Epithelial cell of proximal tubule (primary cell): ENCODE data around the gene FBN1. TPM values are rescaled to one million over a fixed set of nuclear protein-coding genes. Genes with fewer than 3 reads are reported as not detected.

Source experiments
- DNase-seq: peaks from one replicate; pipeline ENCODE4 v3.0.0-alpha.2; 2011; ENCODE audit warnings: low read depth
- H3K4me3 ChIP-seq: 2 replicates; pipeline ENCODE4 v1.5.1; 2011; ENCODE audit warnings: low read depth, mild to moderate bottlenecking, low read length
- total RNA-seq: library from RNA; depleted of rRNA; stranded (reverse); fragments of >200 nt; gene quantifications from 2 replicates; pipeline ENCODE4 v1.2.3, GENCODE V29; 2015
- TF ChIP-seq, protein P1 (sequence below): conservative IDR thresholded peaks from 2 replicates; pipeline ENCODE4 v1.5.1; 2012; ENCODE audit warnings: low read depth, mild to moderate bottlenecking, low read length

Gene FBN1
- total RNA-seq, 1 donor from 2014 or later, result 75.2 TPM

DNA sequence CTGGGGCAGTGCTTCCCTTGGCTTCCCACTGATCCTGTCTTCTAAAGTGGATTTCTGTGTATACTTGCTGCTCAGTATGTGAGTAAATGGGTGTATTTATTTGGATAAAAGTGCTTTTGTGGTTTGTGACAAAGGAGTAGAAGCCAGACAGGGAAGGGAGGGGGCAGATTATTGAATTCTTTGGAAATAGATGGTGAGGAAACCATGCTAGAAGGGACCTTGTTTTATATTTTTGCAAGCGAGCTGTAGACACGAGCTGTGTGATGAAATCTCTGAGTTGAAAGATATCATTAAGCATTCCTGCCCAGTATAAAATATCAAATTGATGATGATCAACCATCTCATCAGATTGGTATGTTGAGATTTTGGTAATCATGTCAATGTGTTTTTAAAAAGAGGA, 245.4 kb downstream of the FBN1 start:
- DNase-seq, result no peak
- H3K4me3 ChIP-seq, result no peak overlapping the region
- TF ChIP-seq, protein P1, sequence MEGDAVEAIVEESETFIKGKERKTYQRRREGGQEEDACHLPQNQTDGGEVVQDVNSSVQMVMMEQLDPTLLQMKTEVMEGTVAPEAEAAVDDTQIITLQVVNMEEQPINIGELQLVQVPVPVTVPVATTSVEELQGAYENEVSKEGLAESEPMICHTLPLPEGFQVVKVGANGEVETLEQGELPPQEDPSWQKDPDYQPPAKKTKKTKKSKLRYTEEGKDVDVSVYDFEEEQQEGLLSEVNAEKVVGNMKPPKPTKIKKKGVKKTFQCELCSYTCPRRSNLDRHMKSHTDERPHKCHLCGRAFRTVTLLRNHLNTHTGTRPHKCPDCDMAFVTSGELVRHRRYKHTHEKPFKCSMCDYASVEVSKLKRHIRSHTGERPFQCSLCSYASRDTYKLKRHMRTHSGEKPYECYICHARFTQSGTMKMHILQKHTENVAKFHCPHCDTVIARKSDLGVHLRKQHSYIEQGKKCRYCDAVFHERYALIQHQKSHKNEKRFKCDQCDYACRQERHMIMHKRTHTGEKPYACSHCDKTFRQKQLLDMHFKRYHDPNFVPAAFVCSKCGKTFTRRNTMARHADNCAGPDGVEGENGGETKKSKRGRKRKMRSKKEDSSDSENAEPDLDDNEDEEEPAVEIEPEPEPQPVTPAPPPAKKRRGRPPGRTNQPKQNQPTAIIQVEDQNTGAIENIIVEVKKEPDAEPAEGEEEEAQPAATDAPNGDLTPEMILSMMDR, result no peak

DNA sequence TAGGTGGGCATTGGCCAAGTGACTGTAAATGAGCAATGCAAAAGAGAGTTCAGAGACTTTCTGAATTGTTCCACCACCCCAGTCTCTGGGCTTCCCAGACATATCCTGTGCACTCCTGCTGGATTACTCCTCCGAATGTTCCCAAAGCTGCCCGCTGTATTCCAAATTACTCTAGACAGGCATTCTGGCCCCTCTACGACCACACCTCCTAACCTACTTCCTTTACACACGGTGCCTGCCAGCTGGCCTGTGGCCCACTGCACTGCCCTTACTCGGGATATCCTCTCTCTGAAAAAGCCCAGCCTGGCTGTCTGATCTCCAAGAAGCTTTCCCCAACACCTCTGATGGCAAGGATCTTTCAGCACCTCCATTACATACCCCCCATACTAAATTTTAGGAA, 247.7 kb downstream of the FBN1 start:
- no peak for DNase-seq
- TF ChIP-seq, protein P1, result no peak
- H3K4me3 ChIP-seq, result no peak overlapping the region

DNA sequence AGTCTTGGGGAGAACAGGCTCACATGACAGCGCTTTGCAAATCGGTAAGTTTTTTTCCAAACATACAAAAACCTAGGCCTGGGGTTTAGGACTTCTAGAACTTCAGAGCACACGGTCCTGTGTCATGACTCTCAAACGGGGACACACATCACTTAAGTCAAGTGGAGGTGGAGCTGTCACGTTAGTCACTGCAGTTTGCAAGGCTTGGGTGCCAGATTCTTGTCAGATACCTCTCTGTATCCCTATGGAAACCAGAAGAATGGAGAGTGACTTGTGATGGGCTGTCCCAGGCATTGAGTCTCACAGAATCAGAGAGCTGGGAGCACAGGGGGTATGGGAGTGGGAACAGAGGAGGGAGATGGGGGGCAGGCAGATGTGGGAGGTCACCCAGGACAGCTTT, 249.5 kb downstream of the FBN1 start:
- no peak for DNase-seq
- TF ChIP-seq, protein P1, result no peak
- no peak overlapping the region for H3K4me3 ChIP-seq

DNA sequence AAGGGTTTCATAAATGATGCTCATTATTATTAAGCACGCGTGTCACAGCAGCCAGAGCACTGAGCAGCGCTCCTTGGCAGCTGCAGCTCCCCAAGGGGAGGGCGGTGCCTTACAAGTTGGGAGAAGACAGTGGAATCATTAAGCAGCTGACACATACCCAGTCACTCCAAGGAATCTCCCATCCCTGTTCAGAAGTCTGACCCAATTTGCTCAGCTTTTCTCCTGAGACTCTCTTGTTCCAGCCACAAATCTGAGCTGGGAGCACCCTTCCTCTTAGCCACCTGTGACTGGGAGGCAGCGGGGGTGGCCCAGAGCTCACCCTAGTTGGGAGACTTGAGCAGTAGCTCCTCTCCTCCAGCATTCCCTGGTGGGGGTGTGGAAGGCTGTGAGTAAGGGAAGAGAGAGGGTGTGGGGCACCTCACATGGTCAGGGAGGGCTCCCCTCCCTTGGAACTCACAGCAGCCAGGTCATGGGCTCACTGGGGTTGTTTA, 249.9 kb downstream of the FBN1 start:
- no peak for DNase-seq
- H3K4me3 ChIP-seq, result no peak overlapping the region
- TF ChIP-seq, protein P1, result no peak

DNA sequence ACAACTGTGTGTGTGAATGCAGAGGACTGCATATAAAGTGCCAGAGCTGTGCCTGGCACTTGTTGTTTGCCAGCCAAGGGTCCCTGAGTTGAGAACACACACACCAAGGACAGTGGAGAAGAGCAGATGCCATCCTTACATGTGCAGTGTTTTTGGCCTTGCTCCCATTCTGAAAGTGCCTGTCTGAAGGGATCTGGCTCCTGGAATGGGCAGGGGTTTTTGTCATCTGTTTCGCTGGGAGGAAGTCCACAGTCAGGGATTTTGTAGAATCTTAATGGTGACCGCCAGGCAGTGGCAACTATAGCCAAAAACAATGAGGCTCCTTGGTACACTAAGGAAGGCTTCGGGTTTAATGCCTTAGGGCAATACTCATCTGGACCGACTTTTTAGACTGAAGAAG, 250.5 kb downstream of the FBN1 start:
- H3K4me3 ChIP-seq, result no peak overlapping the region
- TF ChIP-seq, protein P1, result no peak
- DNase-seq, result no peak

DNA sequence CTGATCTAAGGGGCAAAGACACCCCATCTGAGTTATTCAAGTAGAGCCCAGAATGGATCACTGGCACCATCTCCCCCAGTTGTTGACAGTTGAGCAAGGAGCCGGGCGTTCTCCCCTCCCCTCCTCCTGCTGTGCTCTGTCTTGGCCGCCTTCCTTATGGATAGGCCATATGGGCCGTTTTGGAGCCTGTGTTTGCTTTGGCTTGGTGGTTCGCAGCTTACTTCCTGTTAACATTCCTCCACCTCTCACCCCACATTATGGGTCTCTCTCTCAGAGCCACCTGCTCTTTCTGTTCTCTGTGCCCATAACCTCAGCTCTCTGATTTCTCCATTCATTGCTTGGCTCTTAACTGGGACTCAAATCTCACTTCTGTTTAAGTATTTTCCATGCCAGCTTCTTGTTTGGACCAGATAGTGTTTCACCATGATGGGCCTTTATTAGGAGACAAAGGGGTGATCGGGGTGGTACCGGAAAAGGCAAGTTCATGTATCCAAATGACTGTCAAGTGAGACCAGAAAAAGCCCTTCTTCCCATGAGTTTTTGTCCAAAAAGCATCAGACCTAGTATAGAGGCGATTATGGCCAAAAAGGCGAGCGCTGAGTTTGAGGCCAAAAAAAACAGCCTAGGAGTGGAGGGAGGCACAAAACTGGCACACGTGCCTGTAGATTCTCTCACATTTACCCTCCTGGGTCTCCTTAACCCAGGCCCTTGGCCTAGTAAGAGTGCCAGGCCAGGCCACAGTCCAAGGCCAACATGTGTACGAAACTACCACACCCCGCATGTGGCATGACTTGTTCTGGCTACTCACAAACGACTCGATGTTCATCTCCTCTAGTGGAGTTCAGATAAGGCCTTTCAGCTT, 251.6 kb downstream of the FBN1 start:
- TF ChIP-seq, protein P1, result no peak
- DNase-seq, result no peak

DNA sequence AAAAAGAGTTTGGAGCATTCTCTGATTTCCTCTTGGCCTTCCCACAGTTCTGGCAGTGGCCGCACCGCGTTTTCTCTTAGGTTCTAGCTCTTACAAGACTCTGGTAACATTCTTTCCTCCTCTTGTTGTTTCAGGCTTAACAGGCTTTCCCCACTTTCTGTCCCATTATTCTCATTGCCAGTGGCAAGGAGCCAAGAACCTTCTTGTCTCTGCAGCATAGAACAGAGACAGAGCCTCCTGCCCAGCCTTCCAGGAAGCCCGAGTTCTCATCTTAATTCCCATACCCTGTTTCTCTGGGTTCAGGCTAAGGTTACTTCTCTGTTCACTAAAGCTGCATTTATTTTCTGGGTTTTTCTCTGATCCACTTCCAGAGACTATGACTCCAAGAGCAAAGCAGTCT, 253.2 kb downstream of the FBN1 start:
- TF ChIP-seq, protein P1, result no peak
- no peak for DNase-seq
- H3K4me3 ChIP-seq, result no peak overlapping the region

More for the DNA sequence above, 251.6 kb downstream of the FBN1 start:
- no peak overlapping the region for H3K4me3 ChIP-seq
